H1 (cell line): ENCODE measurements around the gene KRT75. TPM values are rescaled to one million over a fixed set of nuclear protein-coding genes. Genes with fewer than 3 reads are reported as not detected.

Experiments
- ASH2L ChIP-seq: fragments of 200-600, 300-600 bp; sonication (generic); IDR thresholded peaks from one replicate; pipeline ENCODE4 v1.7.1; 2017; ENCODE audit warnings: low read length
- BCL11A ChIP-seq, 2 experiments: IDR thresholded peaks; one replicate each; pipeline ENCODE4 v1.6.1; 2011; ENCODE audit warnings: low read depth in 2 of 2, low read length in 2 of 2, mild to moderate bottlenecking in 2 of 2
- CHD1 ChIP-seq: IDR thresholded peaks from 2 replicates; pipeline ENCODE4 v1.6.1; 2012; ENCODE audit warnings: low read depth, low read length, improper control_type of control experiment
- EP300 ChIP-seq, 2 experiments: IDR thresholded peaks; 1 replicate in 1 of 2; 2 replicates in 1 of 2; pipeline ENCODE4 v1.6.1; 2011 to 2012; ENCODE audit warnings: low read depth in 2 of 2, low read length in 2 of 2, mild to moderate bottlenecking in 2 of 2, borderline replicate concordance in 1 of 2, inconsistent platforms in 1 of 2, moderate library complexity in 1 of 2
- RAD21 ChIP-seq, 2 experiments: IDR thresholded peaks in 1 of 2; conservative IDR thresholded peaks in 1 of 2; 2 replicates each; pipeline ENCODE4 v1.6.1; 2011; ENCODE audit warnings: low read depth in 2 of 2, low read length in 2 of 2, improper control_type of control experiment in 1 of 2, inconsistent platforms in 1 of 2, mild to moderate bottlenecking in 1 of 2, moderate library complexity in 1 of 2
- RXRA ChIP-seq: IDR thresholded peaks from 2 replicates; pipeline ENCODE4 v1.6.1; 2011; ENCODE audit warnings: low read depth, mild to moderate bottlenecking, low read length, moderate library complexity; ENCODE audit not compliant: insufficient read depth
- SRF ChIP-seq: IDR thresholded peaks from 2 replicates; pipeline ENCODE4 v1.6.1; 2011; ENCODE audit warnings: mild to moderate bottlenecking, low read depth, low read length, moderate library complexity
- TAF1 ChIP-seq: IDR thresholded peaks from 2 replicates; pipeline ENCODE4 v1.6.1; 2011; ENCODE audit warnings: mild to moderate bottlenecking, low read depth, low read length
- TEAD4 ChIP-seq: IDR thresholded peaks from 2 replicates; pipeline ENCODE4 v1.6.1; 2012; ENCODE audit warnings: low read depth, low read length, inconsistent platforms, mixed read lengths
- polyA plus RNA-seq, 7 experiments: library from polyadenylated mRNA; depleted of rRNA in 3 of 7; stranded (reverse) in 5 of 7; unstranded in 2 of 7; fragments of >200 nt in 5 of 7; fragments of 200-250 nt in 2 of 7; gene quantifications; 1 replicate in 5 of 7; 2 replicates in 1 of 7; 4 replicates in 1 of 7; pipeline versions ENCODE4 v1.2.1 to v1.2.3, GENCODE V29; 2011 to 2013; ENCODE audit warnings: missing spikeins in 2 of 7, mixed read lengths in 2 of 7
- total RNA-seq: library from RNA; stranded (reverse); fragmentation: NEBNext Ultra II Directional; extraction: Animal tissue kit (Norgen Biotek cat#: 25700); gene quantifications from 2 replicates; pipeline ENCODE4 v1.2.1, GENCODE V29; 2021
- TF ChIP-seq, protein P1 (sequence below): fragments of 300-600 bp; sonication (generic); IDR thresholded peaks from 2 replicates; pipeline ENCODE4 v1.7.1; 2012; ENCODE audit warnings: low read length, moderate library complexity, mild to moderate bottlenecking, inconsistent platforms; ENCODE audit not compliant: insufficient replicate concordance

KRT75 gene
- total and polyA plus RNA-seq, 2 of the 8 experiments (the other 6 are each of a cell fraction or from before 2014, with no cell fraction given) = not detected

DNA sequence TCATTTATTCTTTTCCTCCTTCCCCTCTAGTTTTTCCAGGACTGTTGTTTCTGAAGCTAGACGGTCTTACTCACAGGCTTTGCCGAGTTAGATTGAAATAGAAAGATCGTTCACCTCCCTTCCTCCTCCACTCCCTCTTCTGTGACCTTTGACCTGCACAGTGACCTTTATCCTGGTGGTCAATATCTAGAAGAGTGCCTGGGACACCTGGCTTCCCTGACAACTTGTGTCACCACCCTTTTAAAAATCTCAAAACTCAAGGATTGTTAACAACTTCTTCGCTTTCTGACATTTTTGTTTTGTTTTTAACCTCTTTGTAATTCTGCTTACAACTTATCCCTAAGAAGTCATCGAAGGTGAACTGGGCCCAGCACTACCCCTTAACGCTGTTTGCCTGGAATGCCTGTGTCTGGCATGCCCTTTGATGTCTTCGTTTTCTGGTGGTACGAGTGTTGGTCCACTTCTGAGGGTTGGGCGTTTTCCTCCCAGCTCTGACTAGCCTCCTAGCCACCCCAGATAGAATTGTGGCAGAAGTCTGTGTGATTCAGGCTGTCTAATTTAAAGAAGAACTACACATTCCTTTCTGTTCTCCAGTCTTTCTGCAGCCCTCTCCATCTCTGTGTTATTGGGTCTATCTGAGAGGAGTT is 2.8 kb upstream of the KRT75 start (continued):
- TF ChIP-seq, protein P1, sequence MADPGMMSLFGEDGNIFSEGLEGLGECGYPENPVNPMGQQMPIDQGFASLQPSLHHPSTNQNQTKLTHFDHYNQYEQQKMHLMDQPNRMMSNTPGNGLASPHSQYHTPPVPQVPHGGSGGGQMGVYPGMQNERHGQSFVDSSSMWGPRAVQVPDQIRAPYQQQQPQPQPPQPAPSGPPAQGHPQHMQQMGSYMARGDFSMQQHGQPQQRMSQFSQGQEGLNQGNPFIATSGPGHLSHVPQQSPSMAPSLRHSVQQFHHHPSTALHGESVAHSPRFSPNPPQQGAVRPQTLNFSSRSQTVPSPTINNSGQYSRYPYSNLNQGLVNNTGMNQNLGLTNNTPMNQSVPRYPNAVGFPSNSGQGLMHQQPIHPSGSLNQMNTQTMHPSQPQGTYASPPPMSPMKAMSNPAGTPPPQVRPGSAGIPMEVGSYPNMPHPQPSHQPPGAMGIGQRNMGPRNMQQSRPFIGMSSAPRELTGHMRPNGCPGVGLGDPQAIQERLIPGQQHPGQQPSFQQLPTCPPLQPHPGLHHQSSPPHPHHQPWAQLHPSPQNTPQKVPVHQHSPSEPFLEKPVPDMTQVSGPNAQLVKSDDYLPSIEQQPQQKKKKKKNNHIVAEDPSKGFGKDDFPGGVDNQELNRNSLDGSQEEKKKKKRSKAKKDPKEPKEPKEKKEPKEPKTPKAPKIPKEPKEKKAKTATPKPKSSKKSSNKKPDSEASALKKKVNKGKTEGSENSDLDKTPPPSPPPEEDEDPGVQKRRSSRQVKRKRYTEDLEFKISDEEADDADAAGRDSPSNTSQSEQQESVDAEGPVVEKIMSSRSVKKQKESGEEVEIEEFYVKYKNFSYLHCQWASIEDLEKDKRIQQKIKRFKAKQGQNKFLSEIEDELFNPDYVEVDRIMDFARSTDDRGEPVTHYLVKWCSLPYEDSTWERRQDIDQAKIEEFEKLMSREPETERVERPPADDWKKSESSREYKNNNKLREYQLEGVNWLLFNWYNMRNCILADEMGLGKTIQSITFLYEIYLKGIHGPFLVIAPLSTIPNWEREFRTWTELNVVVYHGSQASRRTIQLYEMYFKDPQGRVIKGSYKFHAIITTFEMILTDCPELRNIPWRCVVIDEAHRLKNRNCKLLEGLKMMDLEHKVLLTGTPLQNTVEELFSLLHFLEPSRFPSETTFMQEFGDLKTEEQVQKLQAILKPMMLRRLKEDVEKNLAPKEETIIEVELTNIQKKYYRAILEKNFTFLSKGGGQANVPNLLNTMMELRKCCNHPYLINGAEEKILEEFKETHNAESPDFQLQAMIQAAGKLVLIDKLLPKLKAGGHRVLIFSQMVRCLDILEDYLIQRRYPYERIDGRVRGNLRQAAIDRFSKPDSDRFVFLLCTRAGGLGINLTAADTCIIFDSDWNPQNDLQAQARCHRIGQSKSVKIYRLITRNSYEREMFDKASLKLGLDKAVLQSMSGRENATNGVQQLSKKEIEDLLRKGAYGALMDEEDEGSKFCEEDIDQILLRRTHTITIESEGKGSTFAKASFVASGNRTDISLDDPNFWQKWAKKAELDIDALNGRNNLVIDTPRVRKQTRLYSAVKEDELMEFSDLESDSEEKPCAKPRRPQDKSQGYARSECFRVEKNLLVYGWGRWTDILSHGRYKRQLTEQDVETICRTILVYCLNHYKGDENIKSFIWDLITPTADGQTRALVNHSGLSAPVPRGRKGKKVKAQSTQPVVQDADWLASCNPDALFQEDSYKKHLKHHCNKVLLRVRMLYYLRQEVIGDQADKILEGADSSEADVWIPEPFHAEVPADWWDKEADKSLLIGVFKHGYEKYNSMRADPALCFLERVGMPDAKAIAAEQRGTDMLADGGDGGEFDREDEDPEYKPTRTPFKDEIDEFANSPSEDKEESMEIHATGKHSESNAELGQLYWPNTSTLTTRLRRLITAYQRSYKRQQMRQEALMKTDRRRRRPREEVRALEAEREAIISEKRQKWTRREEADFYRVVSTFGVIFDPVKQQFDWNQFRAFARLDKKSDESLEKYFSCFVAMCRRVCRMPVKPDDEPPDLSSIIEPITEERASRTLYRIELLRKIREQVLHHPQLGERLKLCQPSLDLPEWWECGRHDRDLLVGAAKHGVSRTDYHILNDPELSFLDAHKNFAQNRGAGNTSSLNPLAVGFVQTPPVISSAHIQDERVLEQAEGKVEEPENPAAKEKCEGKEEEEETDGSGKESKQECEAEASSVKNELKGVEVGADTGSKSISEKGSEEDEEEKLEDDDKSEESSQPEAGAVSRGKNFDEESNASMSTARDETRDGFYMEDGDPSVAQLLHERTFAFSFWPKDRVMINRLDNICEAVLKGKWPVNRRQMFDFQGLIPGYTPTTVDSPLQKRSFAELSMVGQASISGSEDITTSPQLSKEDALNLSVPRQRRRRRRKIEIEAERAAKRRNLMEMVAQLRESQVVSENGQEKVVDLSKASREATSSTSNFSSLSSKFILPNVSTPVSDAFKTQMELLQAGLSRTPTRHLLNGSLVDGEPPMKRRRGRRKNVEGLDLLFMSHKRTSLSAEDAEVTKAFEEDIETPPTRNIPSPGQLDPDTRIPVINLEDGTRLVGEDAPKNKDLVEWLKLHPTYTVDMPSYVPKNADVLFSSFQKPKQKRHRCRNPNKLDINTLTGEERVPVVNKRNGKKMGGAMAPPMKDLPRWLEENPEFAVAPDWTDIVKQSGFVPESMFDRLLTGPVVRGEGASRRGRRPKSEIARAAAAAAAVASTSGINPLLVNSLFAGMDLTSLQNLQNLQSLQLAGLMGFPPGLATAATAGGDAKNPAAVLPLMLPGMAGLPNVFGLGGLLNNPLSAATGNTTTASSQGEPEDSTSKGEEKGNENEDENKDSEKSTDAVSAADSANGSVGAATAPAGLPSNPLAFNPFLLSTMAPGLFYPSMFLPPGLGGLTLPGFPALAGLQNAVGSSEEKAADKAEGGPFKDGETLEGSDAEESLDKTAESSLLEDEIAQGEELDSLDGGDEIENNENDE = no peak
- TF ChIP-seq RXRA (no peak), EP300 (IDR thresholded peaks at IDR 0.05; ENCODE audit: borderline replicate concordance in 1 of 2, low read depth in 2 of 2, low read length in 2 of 2) (no peak), SRF (no peak), BCL11A (IDR thresholded peaks at IDR 0.05; ENCODE audit: low read depth in 2 of 2, low read length in 2 of 2) (no peak), RAD21 (IDR thresholded peaks at IDR 0.05 in 1 of 2, conservative IDR thresholded peaks at IDR 0.05 in 1 of 2; ENCODE audit: low read depth in 2 of 2, low read length in 2 of 2) (no peak), ASH2L (no peak), CHD1 (no peak), TAF1 (no peak), TEAD4 (no peak)
